ENCODE results near the gene NGEF. TPM values are rescaled to one million over a fixed set of nuclear protein-coding genes. Genes with fewer than 3 reads are reported as not detected.

The NGEF gene
- total and polyA plus RNA-seq, 10 of the 15 experiments (the other 5 are each of a cell fraction or from before 2014, with no cell fraction given), result 0.12 TPM; not detected in 9

GRCh38 chr2:232874677-232875223 is 138.3 kb downstream of the NGEF start (continued):
- TF ChIP-seq ZBTB11 (CRISPR knock-in tag; IDR thresholded peaks at IDR 0.05) (no peak), SUPT20H (IDR thresholded peaks at IDR 0.05; ENCODE audit: borderline replicate concordance, control insufficient read depth, low read depth, low read length) (no peak), NR2C1 (IDR thresholded peaks at IDR 0.05) (no peak), IRF3 (IDR thresholded peaks at IDR 0.05) (no peak), FOXM1 (IDR thresholded peaks at IDR 0.05; ENCODE audit: low read depth, low read length) (no peak), ASH2L (IDR thresholded peaks at IDR 0.05; ENCODE audit: borderline replicate concordance, low read depth) (no peak), ELK1 (IDR thresholded peaks at IDR 0.05; ENCODE audit: low read depth, low read length) (no peak), MTA3 (IDR thresholded peaks at IDR 0.05; ENCODE audit: borderline replicate concordance, low read length) (no peak), FOXK2 (IDR thresholded peaks at IDR 0.05) (no peak), RCOR1 (conservative IDR thresholded peaks at IDR 0.05; ENCODE audit: low read depth, low read length) (no peak), POLR2A (IDR thresholded peaks at IDR 0.05; ENCODE audit: low read depth, low read length) (no peak)
